Middle frontal gyrus (tissue), 1 donor: ENCODE measurements around the gene FSTL4.

Experiments
- DNase-seq: peaks from one replicate; pipeline ENCODE4 v3.0.0-alpha.2; 2015; ENCODE audit warnings: low spot score; ENCODE audit errors: extremely low spot score

Gene FSTL4

GRCh38 chr5:133249593-133249992 lies 362.7 kb downstream of the FSTL4 start:
- DNase-seq: no peak

GRCh38 chr5:133247881-133248624 lies 364.3 kb downstream of the FSTL4 start:
- DNase-seq: no peak

- DNase-seq: no peak
Measured at GRCh38 chr5:133247151-133247709, 365.1 kb downstream of the FSTL4 start.

- DNase-seq: no peak
Measured at GRCh38 chr5:133246376-133247150, 365.8 kb downstream of the FSTL4 start.

GRCh38 chr5:133246053-133246370 lies 366.3 kb downstream of the FSTL4 start:
- no peak for DNase-seq

GRCh38 chr5:133245191-133246052 lies 366.9 kb downstream of the FSTL4 start:
- DNase-seq: no peak

- DNase-seq: no peak
Measured at GRCh38 chr5:133244242-133244641, 368.1 kb downstream of the FSTL4 start.

GRCh38 chr5:133243196-133243595 lies 369.1 kb downstream of the FSTL4 start:
- DNase-seq: no peak

GRCh38 chr5:133242221-133242835 lies 370.0 kb downstream of the FSTL4 start:
- no peak for DNase-seq

- DNase-seq: no peak
Measured at GRCh38 chr5:133241179-133242092, 370.9 kb downstream of the FSTL4 start.

GRCh38 chr5:133240425-133241091 lies 371.8 kb downstream of the FSTL4 start:
- DNase-seq: no peak

- no peak for DNase-seq
Measured at GRCh38 chr5:133238426-133239205, 373.7 kb downstream of the FSTL4 start.

GRCh38 chr5:133236976-133237375 lies 375.4 kb downstream of the FSTL4 start:
- no peak for DNase-seq

- DNase-seq: no peak
Measured at GRCh38 chr5:133236541-133236951, 375.8 kb downstream of the FSTL4 start.

GRCh38 chr5:133235696-133236426 lies 376.5 kb downstream of the FSTL4 start:
- no peak for DNase-seq

- no peak for DNase-seq
Measured at GRCh38 chr5:133234911-133235310, 377.4 kb downstream of the FSTL4 start.

- DNase-seq: no peak
Measured at GRCh38 chr5:133234273-133234672, 378.1 kb downstream of the FSTL4 start.

- no peak for DNase-seq
Measured at GRCh38 chr5:133233616-133234015, 378.7 kb downstream of the FSTL4 start.
